ENCODE results near the gene HOTAIR.
A peak's percentile ranks its signal among the peaks of the same experiment; 100 is the strongest.

Gene HOTAIR

DNA sequence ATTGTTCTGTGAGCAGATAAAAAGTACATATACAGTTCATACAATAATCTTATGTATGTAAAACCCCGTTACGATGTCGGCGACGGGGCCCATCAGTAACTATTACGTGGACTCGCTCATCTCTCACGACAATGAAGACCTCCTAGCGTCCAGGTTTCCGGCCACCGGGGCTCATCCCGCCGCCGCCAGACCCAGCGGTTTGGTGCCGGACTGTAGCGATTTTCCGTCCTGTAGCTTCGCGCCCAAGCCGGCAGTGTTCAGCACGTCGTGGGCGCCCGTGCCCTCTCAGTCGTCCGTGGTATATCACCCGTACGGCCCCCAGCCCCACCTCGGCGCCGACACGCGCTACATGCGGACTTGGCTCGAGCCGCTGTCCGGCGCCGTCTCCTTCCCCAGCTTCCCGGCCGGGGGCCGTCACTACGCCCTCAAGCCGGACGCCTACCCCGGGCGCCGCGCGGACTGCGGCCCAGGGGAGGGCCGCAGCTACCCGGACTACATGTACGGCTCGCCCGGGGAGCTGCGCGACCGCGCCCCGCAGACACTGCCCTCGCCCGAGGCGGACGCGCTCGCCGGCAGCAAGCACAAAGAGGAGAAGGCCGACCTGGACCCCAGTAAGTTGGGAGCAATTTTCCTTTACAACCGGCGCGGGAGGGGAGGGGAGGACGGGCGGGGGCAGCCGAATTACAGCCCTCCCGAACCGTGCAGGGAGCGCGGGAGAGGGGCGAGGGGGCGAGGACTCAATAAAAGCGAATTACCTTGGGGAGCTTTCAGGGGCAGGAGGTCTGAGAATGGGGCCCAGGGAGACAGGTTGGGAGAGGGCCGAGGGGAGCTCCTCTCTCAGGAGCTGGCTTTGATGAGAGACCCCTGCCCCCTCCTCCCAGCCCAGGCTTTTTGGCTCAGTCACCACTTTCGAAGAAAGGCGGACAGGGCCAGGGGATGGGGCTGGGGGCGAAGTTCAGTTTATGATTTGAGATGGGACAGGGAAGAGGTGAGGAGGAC, 25.7 kb upstream of the HOTAIR start, which contains the start of gene HOXC9:
HOXC9 (plus strand) TSS at position 46 of the 999 bp plus-strand sequence; CDS start at position 74, 28 bp downstream.
- no peak for DNase-seq

DNA sequence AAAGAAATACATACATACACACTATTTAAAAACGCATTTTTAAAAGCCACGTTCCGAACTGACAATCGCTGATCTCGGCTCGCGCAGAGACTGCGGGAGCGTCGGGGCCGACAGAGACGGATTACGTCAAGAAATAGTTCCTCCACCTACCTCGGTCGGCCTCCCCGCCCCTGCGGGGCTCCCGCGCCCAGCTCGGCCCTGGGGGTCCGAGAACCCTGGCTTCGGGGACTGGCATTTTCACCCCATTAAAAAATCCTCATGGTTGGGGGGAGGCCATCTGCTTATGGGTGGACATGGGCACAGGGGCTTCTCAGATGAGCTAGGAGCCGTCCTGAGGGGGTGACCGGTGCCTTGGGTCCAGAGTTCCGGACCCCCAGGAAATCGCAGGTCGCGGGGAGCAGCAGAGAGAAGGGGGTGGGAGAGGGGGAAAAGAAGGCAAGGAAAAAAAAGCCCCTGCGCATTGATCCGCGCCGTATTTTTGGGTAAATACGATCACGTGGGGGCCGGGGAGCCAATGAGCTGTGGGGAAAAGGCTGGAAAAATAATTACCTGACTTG, 24.9 kb upstream of the HOTAIR start:
- no peak for DNase-seq

DNA sequence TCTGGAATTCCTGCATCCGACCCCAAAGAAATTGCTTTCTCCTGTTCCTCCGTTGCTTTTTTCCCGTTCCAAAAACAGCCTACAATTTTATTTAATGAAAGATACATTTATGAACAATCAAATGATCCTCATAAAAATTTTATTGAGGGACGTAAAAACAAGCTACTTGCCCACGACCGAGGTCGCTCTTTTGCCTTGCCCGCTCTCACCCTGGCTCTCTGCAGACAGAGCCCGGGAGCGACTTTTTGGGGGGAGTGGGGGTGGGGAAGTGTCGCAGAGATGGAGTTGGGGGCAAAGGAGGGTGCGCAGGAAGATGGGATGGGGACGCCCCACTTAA, 24.1 kb upstream of the HOTAIR start:
- no peak for DNase-seq

DNA sequence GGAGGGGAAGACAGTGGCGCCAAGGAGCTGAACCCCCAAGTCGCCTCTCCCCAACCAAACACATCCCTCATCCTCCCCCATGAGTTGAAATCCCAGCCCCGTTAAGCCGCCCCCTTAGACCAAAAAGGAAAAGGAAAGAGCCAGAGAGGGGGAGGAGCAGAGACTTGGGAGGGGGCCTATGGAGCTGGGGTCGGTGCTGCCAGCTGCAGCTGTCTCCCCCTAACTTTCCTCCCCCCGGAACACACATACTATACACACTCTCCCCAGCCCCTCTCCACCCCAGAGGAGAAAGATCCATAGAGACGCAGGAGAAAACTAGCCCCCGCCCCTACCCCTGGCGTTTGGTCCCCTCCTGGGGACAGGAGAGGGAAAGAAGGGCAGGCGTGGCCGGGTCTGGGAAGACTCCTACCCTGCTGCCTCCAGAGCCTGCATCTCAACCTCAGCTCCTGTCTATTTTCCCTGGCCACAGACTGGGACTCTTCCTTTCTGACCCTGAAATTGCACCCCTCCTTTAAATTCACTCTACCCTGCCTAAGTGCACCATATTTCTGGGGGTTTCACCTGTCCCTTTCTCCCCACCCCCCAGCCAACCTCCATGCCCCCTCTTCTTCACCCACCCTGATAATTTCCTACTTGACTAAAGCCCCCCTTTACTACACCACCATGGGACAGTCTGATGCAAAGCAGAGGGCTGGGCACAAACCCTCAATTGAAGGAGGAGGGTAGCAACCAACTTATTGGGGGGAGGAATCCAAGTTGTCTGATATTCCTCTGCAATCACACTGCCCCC, 23.6 kb upstream of the HOTAIR start:
- no peak for DNase-seq

DNA sequence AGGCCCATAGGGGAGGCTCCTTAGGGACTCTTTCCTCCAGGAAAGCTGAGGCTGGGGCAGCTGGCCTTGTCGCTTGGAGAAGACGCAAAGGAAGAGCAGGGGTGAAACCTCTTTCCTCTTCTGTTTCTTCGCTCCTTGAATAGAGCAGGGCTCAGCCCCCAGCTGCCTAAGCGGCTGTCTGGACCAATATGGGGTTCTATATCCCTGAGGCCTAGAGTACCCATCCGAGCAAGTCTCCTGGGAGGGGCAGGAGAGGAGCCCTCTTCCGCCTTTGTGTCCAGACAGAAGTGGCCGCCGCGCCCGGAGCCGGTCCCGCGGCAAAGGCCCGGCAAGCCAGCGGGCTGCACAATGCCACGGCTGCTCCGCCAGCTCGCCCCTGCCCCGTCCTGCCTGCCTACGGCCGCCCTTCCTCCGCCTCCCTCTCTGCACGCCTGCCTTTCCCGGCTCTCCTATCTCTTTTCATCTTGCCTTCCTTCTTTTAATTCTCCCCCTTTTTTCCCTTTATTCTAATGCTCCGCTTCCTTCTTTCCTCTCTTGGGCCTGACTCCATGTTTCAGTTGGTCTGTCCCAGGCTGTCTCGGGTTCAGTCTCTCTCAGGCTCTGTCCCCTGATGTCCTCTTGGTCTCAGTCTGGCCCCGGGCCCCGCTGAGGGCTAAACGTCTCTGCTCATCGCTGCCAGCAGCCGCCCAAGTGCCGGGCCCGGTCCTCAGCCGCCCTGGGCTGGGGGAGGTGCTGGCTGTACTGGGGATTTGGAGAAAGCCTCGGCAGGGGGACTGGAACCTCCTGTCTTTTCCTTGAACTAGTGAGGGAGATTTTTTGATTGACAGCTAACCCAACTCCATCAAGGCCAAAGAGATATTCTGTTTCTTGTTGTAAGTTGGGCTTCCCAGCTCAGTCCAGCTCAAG, 22.7 kb upstream of the HOTAIR start:
- no peak for DNase-seq

DNA sequence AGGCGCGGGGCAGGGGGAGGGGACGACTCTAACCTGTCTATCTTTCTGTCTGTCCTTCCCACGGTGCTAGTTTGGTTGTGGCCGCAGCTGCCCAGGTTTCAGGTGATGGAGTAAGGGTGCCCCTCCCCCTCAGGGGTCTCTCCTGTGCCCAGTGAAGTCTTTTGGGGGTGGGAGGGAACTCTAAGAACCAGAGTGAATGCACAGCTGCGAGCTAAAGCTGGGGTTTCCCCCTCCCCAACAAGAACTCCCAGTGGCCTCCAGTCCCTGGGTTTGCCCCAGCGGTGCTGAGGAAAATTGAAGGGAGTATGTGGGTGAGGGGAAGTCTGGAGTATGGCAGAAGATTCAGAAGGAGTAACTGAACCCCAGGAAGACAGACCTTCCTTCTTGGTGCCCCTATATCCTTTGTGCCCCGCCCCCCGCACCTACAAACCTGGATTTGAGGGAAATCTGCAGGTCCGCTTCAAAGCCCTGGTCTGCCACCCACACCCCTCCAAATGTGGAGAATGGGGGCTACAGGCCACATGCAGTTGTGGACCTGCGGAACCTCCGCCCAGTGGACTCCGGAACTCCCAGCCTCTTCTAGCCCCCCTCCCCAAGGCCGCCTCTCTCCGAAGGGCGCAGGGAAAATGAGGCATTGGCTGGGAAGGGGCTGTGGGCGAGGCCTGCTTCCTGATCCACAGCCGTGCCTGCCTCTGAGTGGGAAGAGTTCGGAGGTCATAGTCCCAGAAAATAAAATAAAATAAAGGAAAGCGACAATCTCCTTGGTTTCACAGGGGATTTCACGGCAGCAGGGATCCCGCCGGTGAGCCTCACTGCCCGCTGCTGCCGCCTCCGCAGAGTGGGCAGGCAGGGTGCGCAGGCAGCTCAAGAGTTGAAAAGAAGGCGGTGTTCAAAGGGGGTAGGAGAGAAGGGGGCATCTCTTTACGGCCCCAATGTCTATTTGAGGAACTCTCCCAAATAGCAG, 21.8 kb upstream of the HOTAIR start:
- no peak for DNase-seq

DNA sequence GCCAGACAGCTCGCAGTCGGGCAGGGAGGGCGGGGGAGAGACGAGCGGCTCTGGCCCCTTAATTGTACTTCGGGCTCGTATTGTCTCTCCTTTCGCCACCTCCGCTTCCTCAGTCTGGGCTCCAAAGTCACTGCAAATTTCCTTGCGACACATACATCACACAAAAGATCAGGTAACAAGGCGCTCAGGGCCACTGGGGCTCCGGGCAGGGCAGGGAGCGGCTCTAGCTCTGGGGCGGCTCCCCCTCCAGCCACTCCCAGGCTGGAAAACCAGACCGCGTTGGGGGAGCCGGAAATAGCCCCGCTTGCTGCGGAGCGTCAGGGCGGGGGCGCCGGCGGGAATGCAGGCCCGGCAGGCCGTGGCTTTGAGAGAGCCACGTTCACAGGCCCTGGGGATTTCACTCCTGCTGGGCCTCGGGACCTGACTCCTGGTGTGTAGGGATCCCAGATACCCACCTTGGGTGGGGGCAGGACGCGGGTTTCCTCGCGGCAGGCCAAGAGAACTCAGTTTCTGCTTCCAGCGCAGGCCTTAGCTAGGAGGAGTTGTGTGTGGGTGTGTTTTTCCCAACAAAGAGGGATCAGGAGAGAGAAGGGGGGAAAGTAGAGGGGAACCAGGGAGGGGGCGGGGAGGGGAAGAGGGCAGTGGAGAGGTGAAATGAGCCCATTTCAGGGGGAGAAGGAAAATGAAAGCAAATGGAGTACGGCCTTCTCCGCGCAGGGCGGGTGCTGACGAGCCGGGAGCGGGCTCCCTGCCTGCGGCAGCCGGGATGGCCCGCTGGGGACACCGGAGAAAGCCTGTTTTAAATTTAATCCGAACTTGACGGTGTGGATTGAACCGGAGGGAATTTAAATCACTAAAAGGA, 20.9 kb upstream of the HOTAIR start:
- no peak for DNase-seq

DNA sequence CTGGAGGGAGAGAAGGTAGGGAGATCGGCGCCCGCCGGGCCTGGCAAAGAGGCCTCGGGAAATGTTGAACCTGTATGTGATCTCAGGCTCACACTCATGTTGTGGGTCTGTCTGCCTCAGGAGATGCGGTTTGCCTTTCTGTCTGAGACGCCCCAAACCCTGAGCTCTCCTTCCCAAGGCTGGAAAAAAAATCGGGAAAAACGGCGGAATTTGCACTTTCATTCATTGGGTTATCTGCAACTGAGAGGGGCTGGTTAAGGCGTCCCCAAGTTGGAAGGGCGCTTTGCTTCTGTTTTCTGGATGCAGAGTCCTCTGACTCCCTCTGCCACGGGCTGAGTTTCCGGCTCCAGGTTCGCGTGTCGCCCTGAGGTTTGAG, 20.2 kb upstream of the HOTAIR start:
- DNase-seq = no peak

DNA sequence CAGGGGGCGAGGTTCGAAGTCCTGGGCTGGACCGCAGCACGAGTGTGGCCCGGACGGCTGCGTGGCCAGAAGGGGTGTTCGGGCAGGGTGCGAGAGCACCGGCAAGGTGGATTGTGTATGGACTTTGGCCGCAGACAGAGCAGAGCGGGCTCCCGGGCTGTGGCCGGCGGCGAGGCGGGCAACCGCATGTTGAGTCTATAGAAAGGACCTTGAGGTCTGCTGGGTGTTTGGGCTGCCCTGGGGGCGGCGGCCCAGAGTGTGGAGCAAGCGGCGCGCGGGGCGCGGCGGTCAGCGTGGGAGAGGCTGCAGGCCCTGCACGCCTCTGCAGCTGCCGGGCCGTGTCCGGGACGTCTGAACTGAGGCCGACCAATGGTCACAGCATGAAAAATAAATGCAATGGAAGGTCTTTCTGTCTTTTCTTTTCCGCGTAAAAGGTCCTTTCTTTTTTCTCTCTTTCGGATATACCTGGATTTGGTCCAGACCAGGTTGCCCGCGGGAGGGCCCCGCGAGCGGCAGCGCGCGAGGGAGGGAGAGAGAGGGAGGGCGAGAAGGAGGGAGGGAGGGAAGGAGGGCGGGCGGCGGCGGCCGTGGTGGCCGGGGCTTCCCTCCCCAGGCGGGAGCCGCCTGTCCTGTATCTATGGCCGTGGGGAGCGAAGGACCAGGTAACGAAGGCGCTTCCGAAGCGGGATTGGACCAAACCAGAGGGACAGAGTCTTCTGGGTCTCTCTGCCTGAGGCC, 19.7 kb upstream of the HOTAIR start:
- DNase-seq = no peak

DNA sequence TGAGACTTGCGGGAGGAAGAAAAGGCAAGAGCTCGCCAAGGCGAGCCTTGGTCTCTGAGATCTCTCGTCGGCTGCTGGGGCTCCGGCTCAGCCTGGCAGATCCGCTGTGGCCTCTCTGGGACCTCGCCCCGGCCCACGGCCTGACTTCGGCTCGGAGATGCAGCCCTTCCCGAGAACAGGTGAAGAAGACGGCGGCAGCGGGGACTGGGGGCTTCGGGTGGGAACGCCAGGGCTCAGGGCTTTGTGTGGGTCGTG, 19.2 kb upstream of the HOTAIR start:
- no peak for DNase-seq

DNA sequence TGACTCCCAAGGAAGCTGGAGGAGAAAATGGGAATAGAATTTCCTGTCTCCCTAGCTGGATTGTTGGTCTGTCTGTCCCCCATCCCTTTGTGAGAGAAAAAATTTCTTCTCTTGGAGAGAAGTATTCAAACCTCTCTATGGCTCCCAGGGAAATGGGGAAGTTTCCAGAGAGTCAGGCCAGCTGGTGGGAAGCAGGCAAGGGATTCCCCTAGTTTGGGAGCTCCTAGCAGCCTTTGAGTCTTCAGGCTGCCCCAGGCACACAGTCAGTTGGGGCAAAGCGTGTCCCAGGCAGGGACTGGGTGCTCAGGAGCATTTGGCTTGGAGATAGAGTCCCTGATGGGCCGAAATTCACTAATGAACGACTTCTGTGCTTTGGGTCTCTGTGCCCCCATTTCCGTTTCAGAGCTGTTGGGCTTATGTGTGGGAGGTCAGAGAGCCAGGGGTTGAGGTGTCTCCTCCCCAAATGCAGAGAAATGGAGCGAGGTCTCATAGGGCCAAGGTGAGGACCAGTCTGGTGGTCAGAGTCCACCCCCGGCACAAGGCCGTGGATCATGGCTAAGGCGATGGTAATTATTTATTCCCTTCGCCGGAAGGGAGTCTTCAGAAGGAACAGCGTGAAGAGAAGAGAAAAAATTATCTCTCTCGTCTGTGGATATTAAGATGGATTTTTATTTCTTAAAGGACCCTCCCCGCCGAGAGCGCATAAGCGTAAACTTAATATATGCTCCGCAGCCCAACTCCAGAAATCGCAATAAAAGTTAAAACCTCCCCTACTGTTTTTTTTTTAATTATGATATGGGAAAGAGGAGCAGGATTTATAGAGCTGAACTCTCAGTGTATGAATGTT, 18.6 kb upstream of the HOTAIR start:
- no peak for DNase-seq

DNA sequence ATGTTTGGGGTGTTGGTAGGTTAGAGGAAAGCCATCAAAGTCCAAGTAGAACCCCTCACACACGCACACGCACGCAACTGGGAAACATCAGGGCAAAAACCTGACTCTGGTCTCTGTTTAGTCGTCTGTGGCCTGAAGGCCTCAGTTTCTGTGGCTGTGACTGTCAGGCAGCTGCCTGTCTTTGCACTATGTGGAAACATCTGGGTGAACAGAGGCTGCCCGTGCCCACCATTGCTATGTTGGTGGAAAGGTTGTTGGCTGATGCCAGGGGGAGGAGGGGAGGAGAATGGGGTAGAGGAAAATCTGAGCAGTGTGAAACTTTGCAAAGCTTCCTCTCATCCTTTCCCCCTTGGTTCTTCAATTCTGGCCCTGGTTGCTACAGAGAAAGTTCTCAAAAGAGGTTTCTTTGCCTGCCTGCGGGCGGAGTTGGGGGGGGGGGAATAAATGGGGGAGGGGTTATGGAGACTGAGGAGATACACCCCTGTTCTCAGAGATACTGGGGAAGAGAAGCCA, 17.7 kb upstream of the HOTAIR start:
- DNase-seq = no peak

DNA sequence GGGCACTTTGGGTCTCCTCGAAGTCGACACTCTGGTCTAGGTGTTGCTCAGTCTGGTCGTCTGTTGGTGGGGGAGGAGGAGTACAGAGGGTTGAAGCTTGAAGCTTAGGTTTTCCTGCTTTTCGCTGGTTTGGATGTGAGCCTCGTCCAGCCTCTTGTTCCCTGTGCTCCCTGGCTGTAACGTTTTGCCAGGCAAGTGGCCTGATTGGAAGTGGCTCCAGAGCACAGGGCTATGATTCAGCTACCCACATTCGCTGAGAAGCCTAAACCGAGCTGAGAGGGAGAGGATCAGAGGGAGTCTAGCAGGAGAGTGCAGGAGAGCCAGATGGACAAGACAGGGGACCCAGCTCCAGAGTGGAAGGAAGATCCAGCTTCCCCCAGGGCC, 16.3 kb upstream of the HOTAIR start:
- DNase-seq = no peak

DNA sequence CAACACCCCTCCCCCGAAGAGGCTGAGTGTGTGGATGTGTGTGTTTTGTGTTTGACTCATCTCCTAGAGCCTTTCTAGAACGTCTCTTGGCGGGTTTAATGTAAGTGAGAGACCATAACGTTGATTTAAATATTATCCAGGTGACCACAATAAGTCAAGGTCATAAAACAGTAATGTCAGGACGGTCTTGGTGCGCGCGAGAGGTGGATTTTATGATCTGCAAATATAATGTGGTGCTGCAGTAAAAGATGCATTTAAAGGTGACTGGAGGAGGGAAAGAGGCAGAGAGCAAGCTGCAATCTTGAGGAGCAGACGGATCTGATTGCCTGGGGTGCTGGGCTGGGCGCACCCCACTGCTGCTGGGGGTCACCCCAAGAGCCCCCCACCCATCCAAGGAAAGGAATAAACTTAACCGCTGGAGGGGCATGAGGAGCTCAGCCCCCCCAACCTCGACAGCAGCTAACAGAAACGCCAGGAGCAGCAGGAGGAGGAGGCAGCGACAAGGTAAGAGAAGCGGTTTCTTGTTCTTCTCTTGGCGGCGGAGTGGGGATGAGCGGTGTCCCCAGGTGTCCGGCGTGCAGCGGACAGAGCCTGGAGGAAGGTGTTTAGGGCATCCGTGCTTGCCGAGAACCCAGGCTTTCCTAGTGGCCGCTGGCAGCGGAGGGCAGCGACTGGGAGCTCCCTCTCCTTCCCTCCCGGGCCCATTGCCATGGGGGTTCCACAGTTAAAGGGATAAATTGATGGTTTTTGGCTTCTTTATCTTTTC, 15.7 kb upstream of the HOTAIR start:
- DNase-seq = no peak

DNA sequence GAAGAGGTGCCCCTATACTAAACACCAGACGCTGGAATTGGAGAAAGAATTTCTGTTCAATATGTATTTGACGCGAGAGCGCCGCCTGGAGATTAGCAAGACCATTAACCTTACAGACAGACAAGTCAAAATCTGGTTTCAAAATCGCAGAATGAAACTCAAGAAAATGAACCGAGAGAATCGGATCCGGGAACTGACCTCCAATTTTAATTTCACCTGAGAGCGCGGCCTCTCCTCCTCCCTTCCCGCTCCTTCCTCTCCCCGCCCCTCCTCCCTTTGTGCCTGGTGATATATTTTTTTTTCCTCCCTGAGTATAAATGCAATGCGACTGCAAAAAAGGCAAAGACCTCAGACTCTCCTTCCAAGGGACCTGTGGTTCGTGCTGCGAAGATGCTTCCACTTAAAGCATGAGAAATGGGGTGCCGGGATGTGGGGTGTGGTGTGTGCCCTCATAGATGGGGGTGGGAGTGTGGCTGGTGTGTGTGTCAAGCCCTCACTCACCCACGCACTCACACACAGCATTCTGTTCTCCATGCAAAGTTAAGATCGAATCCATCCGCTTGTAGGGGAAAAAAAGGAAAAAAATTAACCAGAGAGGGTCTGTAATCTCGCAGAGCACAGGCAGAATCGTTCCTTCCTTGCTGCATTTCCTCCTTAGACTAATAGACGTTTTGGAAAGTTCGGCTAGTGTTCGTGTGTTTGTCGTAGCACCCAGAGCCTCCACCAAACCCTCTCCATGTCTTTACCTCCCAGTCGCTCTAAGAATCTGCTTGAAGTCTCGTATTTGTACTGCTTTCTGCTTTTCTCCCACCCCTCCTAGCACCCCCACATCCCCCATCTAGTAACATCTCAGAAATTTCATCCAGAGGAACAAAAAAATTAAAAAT, 14.7 kb upstream of the HOTAIR start:
- peak in 5 of 51 donors; percentile 1 to 24 (median 8) for DNase-seq

All from hypothalamus (tissue), 51 donors.